ENCODE measurements around the gene OCLN.
"Not testable (repeated sequence)": the region's sequence is repeated elsewhere in the genome, so short reads cannot be mapped to it uniquely, and the experiment has no call there.

OCLN gene, protein sequence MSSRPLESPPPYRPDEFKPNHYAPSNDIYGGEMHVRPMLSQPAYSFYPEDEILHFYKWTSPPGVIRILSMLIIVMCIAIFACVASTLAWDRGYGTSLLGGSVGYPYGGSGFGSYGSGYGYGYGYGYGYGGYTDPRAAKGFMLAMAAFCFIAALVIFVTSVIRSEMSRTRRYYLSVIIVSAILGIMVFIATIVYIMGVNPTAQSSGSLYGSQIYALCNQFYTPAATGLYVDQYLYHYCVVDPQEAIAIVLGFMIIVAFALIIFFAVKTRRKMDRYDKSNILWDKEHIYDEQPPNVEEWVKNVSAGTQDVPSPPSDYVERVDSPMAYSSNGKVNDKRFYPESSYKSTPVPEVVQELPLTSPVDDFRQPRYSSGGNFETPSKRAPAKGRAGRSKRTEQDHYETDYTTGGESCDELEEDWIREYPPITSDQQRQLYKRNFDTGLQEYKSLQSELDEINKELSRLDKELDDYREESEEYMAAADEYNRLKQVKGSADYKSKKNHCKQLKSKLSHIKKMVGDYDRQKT

DNA sequence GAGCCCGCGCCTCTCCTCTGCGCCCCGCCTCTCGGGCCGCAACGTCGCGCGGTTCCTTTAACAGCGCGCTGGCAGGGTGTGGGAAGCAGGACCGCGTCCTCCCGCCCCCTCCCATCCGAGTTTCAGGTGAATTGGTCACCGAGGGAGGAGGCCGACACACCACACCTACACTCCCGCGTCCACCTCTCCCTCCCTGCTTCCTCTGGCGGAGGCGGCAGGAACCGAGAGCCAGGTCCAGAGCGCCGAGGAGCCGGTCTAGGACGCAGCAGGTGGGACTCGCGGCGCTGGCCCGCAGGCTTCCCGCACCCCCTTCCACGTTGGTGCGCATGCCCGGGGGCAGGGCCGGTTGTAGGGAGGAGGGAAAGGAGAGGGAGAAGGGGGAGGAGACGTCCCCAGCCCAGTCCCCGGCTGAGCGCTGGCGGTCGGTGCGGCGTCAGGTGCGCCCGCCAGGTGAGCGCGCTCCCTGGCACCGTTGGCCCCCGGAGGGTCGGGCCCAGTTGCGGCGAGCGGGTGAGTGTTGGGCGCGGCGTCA, at the start of gene OCLN:
TSS of gene OCLN (plus strand) at position 400 of the 532 bp plus-strand sequence. CDS start 11,455 bp downstream, outside the sequence.
- DNase-seq: no peak

GRCh38 chr5:69444127-69444754, 48.3 kb upstream of the OCLN start:
- no peak for DNase-seq

DNA sequence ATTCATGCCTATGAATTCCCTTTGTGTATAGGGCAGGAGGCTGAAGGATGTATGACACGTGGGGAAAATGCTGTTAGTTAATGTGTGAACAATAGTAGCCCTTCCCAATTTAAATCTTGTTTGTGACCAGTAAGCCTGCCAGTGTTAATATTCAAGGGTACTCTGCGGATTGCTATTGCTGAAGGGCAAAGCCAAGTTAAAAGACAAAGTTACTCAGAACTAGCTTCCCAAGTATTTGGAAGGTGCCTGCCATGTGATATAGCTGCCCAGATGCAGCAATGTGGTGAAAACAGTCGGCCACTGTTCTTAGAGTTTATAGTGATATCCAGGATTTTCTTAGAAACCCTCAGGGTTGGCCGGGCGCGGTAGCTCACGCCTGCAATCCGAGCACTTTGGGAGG, 43.1 kb upstream of the OCLN start:
- DNase-seq: no peak

- no peak for DNase-seq
Measured at GRCh38 chr5:69450116-69450515, 42.5 kb upstream of the OCLN start.

- DNase-seq: not testable (repeated sequence)
Measured at GRCh38 chr5:69450527-69450926, 42.1 kb upstream of the OCLN start.

GRCh38 chr5:69451941-69452647, 40.5 kb upstream of the OCLN start:
- no peak for DNase-seq

DNA sequence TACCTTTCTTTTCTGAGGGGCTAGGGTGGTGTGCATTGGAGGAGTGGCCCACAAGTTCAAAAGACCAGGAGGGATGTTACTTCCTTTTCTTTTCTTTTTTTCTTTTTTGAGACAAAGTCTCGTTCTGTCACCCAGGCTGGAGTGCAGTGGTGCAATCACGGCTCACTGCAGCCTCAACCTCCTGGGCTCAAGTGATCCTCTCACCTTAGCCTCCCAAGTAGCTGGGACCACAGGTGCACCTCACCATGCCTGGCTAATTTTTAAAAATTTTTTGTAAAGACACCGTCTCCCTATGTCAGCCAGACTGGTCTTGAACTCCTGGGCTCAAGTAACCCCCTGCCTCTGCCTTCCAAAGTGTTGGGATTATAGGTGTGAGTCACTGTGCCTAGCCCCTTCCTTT, 39.1 kb upstream of the OCLN start:
- DNase-seq: not testable (repeated sequence)

- DNase-seq: no peak
Measured at GRCh38 chr5:69454460-69455249, 37.9 kb upstream of the OCLN start.

GRCh38 chr5:69455428-69455988, 37.1 kb upstream of the OCLN start:
- not testable (repeated sequence) for DNase-seq

- DNase-seq: no peak
Measured at GRCh38 chr5:69462170-69462569, 30.4 kb upstream of the OCLN start.

- DNase-seq: not testable (repeated sequence)
Measured at GRCh38 chr5:69466375-69466774, 26.2 kb upstream of the OCLN start.

DNA sequence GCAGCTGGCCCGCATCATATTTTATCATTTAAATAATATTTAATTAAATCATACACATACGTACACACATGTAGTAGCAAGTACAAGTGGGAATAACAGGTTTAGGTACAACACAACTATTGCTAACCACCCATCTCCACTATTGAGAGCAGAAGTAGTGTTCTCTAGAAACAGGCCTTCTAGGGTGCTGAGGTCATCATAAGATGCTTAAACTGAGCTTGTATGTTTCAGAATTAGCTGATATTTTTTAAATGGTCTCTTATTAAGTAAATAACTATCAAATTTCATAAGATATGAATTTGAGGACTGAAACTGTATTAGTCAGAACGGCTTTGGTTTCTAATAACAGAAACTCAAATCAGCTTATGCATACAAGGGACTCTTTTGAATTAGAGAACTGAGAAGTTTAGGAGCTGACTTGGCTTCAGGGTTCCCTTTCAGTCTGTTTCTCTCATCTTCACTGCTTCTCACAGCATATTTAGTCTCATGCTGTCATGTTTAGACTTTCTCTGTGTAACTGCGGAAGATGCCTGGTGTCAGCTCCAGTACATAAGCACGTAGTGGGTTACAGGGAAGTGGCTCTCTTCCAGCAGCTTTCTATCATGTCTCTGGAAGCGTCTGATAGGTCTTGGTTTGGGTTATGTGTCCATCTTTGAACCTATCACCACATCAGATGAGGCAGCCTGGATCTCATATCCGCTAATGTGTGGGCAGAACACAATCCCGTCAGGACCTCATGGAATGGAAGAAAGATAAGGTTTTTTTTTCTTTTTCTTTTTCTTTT, 25.0 kb upstream of the OCLN start:
- DNase-seq: no peak

DNA sequence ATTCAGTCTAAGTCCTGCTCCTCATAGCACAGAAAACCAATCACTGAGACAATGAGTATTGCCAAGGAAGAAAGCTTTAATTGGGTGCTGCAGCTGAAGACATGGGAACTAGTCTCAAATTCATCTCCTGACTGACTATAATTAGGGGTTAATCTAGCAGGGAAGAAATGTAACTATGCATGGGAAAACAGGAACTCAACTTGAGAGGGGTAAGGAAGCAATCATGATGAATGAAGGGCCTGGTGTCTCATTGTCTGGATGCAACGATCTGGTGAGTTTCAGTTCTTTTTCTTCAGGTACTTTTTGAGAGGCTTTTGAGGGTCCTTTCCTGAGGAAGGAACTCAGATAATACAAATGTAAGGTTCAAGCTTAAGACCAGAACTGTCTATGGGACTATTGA, 24.0 kb upstream of the OCLN start:
- DNase-seq: no peak

DNA sequence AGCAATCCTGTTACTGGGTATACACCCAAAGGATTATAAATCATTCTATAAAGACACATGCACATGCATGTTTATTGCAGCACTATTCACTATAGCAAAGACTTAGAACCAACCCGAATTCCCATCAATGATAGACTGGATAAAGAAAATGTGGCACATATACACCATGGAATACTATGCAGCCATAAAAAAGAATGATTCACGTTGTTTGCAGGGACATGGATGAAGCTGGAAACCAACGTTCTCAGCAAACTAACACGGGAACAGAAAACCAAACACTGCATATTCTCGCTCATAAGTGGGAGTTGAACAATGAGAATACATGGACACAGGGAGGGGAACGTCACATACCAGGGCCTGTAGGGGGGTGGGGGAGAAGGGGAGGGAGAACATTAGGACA, 21.1 kb upstream of the OCLN start:
- DNase-seq: not testable (repeated sequence)

DNA sequence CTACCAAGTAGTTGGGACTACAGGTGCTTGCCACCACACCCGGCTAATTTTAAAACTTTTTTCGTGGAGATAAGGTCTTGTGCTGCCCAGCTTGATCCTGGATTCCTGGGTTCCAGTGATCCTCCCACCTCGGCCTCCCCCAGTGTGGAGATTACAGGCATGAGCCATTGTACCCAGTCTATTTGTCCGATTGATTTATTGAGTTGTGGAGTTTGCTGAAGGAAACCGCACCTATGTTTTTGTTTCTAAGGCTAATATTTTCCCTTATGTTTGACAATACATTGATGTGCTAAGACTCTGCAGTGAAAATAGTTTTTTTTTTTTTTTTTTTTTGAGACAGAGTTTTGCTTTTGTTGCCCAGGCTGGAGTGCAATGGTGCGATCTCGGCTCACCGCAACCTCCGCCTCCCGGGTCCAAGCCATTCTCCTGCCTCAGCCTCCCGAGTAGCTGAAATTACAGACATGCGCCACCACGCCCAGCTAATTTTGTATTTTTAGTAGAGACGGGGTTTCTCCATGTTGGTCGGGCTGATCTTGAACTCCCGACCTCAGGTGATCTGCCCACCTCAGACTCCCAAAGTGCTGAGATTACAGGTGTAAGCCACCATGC, 20.0 kb upstream of the OCLN start:
- not testable (repeated sequence) for DNase-seq

- DNase-seq: no peak
Measured at GRCh38 chr5:69477170-69477569, 15.4 kb upstream of the OCLN start.

DNA sequence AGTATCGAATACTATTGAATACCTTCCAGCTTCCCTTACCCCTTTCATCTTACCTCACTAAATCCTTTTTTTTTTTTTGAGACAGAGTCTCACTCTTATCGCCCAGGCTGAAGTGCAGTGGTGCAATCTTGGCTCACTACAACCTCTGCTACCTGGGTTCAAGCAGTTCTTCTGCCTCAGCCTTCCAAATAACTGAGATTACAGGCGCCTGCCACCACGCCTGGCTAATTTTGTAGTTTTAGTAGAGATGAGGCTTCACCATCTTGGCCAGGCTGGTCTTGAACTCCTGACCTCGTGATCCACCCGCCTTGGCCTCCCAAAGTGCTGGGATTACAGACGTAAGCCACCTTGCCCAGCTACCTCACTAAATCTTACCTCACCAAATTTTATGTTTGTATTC, 14.3 kb upstream of the OCLN start:
- not testable (repeated sequence) for DNase-seq

DNA sequence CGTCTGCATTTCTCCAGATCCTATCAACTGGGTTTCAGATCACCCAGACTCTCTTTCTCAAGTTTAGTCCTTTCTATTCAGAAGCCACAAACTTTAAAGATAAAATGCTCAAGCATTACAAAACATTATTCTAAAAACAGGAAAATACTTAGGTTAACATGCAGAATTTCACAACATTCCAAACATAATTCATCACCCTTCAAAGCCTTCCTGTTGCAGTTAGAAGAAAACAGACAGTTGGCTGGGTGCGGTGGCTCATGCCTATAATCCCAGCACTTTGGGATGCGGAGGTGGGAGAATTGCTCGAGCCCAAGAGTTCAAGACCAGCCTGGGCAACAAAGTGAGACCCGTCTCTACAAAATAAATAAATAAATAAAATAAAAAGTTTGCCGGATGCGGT, 7.7 kb upstream of the OCLN start:
- DNase-seq: no peak

GRCh38 chr5:69485471-69485870, 7.1 kb upstream of the OCLN start:
- DNase-seq: no peak

DNA sequence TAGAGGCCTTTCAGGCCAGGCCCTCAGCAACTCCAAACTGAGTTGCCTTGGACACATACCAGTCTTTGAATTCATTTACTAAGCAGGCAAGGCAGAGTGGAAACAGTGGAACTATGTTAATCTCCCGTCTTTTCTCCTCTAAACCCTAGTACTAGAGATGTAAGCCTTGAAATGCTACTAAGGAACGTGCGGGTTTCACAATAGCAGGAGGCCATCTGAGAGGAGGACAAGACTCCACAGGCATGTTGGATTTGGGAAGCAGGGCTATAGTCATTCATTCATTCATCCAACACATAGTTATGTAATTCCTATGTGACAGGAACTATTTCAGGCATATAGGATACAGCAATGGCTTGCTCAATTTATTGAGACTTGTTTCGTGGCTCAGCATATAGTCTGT, 3.3 kb upstream of the OCLN start:
- no peak for DNase-seq

DNA sequence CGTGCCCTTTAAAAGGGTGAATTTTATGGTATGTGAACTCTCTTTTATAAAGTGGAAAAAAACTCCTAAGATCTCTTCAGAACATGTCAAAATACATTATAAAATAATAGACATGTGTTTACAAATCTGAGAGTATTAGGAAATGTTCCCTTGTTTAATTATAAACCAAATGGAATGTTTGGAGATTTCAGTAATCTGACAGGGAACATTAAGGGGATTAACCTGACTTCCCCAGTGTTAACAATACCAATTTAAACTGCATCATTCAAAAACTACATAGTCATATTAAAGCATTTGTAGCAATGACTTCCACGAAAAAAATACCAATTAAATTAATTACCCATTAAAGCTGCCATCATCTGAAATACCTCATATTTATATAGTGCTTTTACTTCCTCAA, 1.6 kb upstream of the OCLN start:
- DNase-seq: no peak
